ENCODE results near the gene HDAC5. TPM values are rescaled to one million over a fixed set of nuclear protein-coding genes. Genes with fewer than 3 reads are reported as not detected.

Gene HDAC5
- total RNA-seq, 1 donor from 2014 or later, result 86.9 TPM

GRCh38 chr17:44084921-44085320, 38.5 kb downstream of the HDAC5 start:
- TF ChIP-seq, protein P1, sequence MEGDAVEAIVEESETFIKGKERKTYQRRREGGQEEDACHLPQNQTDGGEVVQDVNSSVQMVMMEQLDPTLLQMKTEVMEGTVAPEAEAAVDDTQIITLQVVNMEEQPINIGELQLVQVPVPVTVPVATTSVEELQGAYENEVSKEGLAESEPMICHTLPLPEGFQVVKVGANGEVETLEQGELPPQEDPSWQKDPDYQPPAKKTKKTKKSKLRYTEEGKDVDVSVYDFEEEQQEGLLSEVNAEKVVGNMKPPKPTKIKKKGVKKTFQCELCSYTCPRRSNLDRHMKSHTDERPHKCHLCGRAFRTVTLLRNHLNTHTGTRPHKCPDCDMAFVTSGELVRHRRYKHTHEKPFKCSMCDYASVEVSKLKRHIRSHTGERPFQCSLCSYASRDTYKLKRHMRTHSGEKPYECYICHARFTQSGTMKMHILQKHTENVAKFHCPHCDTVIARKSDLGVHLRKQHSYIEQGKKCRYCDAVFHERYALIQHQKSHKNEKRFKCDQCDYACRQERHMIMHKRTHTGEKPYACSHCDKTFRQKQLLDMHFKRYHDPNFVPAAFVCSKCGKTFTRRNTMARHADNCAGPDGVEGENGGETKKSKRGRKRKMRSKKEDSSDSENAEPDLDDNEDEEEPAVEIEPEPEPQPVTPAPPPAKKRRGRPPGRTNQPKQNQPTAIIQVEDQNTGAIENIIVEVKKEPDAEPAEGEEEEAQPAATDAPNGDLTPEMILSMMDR (IDR thresholded peaks at IDR 0.05), result no peak
- no peak for TF ChIP-seq POLR2A (IDR thresholded peaks at IDR 0.05)
- no peak for TF ChIP-seq POLR2AphosphoS5 (IDR thresholded peaks at IDR 0.05; ENCODE audit: insufficient read depth in 1 of 2, low read depth in 1 of 2)
- peaks cover 0 to 61% of the 10 kb centered on the region in 2 donors for H3K36me3 ChIP-seq
- intact Hi-C loops (cut with DNase I), result no loop called here

DNA sequence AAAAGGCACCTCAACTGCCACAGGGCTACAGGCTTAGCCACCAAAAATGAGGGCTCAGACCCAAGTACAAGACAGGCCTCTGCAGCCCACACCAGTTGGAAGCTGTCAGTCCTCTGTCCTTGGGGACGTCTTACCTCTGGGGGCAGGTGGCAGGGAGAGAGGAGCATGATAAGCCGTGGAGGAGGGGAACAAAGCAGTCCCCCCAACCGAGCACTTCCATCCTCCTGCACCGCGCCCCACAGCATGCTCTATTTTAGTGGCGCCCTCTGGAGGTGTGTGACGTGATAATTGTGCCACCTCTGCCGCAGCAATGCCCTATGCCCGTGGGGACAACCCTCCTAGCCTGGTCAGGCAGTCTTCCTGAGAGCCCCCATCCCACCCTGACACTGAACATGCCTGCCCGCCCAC, 39.3 kb downstream of the HDAC5 start:
- Histone ChIP-seq H3K4me1 (peaks cover 14% of the 10 kb centered on the region), H3K9me3 (no peaks in the 10 kb centered on the region), H3K36me3 (peaks cover 0 to 62% of the 10 kb centered on the region in 2 donors), H3K27ac (no peak overlapping the region), H3K4me3 (no peak overlapping the region), H3K27me3 (no peaks in the 10 kb centered on the region)
- TF ChIP-seq, protein P1 (IDR thresholded peaks at IDR 0.05), result no peak
- no peak for TF ChIP-seq POLR2AphosphoS5 (IDR thresholded peaks at IDR 0.05; ENCODE audit: insufficient read depth in 1 of 2, low read depth in 1 of 2)
- TF ChIP-seq POLR2A (IDR thresholded peaks at IDR 0.05), result no peak
- intact Hi-C loops (cut with DNase I), result no loop called here
- no peak for DNase-seq (ENCODE audit: extremely low spot score in 2 of 2)

More at GRCh38 chr17:44084921-44085320, 38.5 kb downstream of the HDAC5 start:
- no peak overlapping the region for H3K27ac ChIP-seq
- H3K4me1 ChIP-seq, result peaks cover 14% of the 10 kb centered on the region
- H3K9me3 ChIP-seq, result no peaks in the 10 kb centered on the region
- no peaks in the 10 kb centered on the region for H3K27me3 ChIP-seq
- no peak for DNase-seq (ENCODE audit: extremely low spot score in 2 of 2)
- H3K4me3 ChIP-seq, result no peak overlapping the region

DNA sequence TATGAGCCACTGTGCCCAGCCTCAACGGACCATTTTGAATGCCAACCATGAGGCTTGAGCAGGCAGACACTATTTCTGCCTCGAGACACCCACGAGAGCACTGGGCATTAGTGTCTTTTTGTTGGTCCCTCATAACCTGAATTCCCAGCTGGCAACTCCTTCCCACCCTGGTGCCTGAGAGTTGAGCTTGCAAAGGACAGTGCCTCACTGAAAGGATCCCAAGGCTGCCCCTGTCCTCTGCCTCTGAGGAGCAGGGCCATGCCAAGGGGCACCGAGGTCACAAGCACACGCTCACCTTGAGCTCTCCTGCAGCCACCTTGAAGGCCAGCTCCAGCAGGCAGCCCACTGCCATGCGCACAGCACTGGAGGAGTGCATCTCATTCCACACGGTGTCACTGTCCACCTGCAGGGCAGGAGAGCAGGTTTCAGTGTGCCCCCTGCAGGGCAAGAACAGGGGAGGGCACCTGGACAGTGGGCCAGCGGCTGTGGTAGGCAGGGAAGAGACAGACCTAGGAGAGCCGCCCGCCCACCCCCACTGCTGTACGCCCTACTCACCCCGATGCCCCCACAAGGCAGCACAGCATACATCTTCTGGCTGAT, 40.1 kb downstream of the HDAC5 start:
- peaks cover 14% of the 10 kb centered on the region for H3K4me1 ChIP-seq
- H3K27ac ChIP-seq, result no peak overlapping the region
- intact Hi-C loops (cut with DNase I), result no loop called here
- no peak overlapping the region for H3K4me3 ChIP-seq
- DNase-seq (ENCODE audit: extremely low spot score in 2 of 2), result no peak
- no peaks in the 10 kb centered on the region for H3K27me3 ChIP-seq
- H3K36me3 ChIP-seq, result peaks cover 0 to 62% of the 10 kb centered on the region in 2 donors
- TF ChIP-seq POLR2A (IDR thresholded peaks at IDR 0.05) (no peak), POLR2AphosphoS5 (IDR thresholded peaks at IDR 0.05; ENCODE audit: insufficient read depth in 1 of 2, low read depth in 1 of 2) (no peak)
- TF ChIP-seq, protein P1 (IDR thresholded peaks at IDR 0.05), result no peak
- H3K9me3 ChIP-seq, result no peaks in the 10 kb centered on the region

DNA sequence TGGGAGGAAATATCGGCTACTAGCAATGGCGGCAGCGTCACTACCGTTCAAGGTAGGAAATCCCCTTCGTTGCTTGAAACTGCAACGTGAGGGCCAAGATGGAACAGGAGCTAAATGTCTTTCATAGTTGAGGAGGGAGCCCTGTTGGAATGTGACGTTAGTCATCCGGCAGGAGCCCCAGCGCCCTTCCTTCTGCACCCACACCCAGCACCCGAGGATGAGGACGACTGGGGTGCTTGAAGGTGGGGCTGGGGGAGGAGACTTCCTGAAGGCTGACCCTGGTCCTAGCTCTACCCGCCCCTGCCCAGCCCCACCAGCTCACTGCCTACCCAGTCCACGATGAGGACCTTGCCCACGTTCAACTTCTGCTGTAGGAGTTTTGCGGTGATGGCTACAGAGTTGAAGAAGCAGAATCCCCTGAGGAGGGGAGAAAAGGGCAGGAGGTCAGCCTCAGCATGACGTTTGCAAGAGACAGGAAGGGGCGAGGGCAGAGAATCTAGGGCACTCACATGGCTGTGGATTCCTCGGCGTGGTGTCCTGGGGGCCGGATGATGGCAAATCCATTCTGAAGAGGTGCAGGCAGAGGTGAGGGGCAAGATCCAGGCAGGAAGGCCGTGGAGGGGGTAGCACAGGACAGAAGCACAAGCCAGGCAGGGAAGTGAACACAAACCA, 41.0 kb downstream of the HDAC5 start:
- Histone ChIP-seq H3K27ac (no peak overlapping the region), H3K9me3 (no peaks in the 10 kb centered on the region), H3K4me1 (peaks cover 7% of the 10 kb centered on the region), H3K27me3 (no peaks in the 10 kb centered on the region), H3K36me3 (peaks cover 0 to 67% of the 10 kb centered on the region in 2 donors), H3K4me3 (no peak overlapping the region)
- intact Hi-C loops (cut with DNase I), result no loop called here
- TF ChIP-seq, protein P1 (IDR thresholded peaks at IDR 0.05), result no peak
- TF ChIP-seq POLR2AphosphoS5 (IDR thresholded peaks at IDR 0.05; ENCODE audit: insufficient read depth in 1 of 2, low read depth in 1 of 2) (no peak), POLR2A (IDR thresholded peaks at IDR 0.05) (no peak)
- DNase-seq (ENCODE audit: extremely low spot score in 2 of 2), result no peak

GRCh38 chr17:44081681-44082080, 41.8 kb downstream of the HDAC5 start:
- TF ChIP-seq, protein P1 (IDR thresholded peaks at IDR 0.05), result no peak
- TF ChIP-seq POLR2A (IDR thresholded peaks at IDR 0.05) (no peak), POLR2AphosphoS5 (IDR thresholded peaks at IDR 0.05; ENCODE audit: insufficient read depth in 1 of 2, low read depth in 1 of 2) (no peak)

More at GRCh38 chr17:44081681-44082080, 41.8 kb downstream of the HDAC5 start:
- no peaks in the 10 kb centered on the region for H3K9me3 ChIP-seq
- intact Hi-C loops (cut with DNase I), result no loop called here
- H3K4me1 ChIP-seq, result peaks cover under 1% of the 10 kb centered on the region
- peaks cover 0 to 74% of the 10 kb centered on the region in 2 donors for H3K36me3 ChIP-seq
- no peak for DNase-seq (ENCODE audit: extremely low spot score in 2 of 2)
- no peaks in the 10 kb centered on the region for H3K27me3 ChIP-seq
- H3K4me3 ChIP-seq, result no peak overlapping the region
- no peak overlapping the region for H3K27ac ChIP-seq
